PFSK-1 (cell line): Measurements from ENCODE around the gene SNX5.

Experiments used
- POLR2AphosphoS5 ChIP-seq: IDR thresholded peaks from 2 replicates; pipeline ENCODE4 v1.6.1; 2012; ENCODE audit warnings: low read depth, mild to moderate bottlenecking, control low read depth, low read length, moderate library complexity
- REST ChIP-seq, 2 experiments: IDR thresholded peaks; 2 replicates each; pipeline versions ENCODE4 v1.6.1 to v1.8.0; 2011 to 2012; ENCODE audit warnings: low read depth in 2 of 2, low read length in 2 of 2, control low read depth in 1 of 2, inconsistent platforms in 1 of 2, mild to moderate bottlenecking in 1 of 2, moderate library complexity in 1 of 2; ENCODE audit not compliant: insufficient read depth in 1 of 2
- TAF1 ChIP-seq: IDR thresholded peaks from 2 replicates; pipeline ENCODE4 v1.6.1; 2012; ENCODE audit warnings: low read length, control low read depth, borderline replicate concordance; ENCODE audit not compliant: insufficient read depth

GRCh38 chr20:17921774-17922173 lies 46.8 kb downstream of the SNX5 start:
- no peak for TF ChIP-seq POLR2AphosphoS5
- TF ChIP-seq TAF1, result no peak
- TF ChIP-seq REST (IDR thresholded peaks at IDR 0.05; ENCODE audit: insufficient read depth in 1 of 2, low read depth in 2 of 2, low read length in 2 of 2), result no peak
